T-helper 2 cell treated with Interferon-gamma antibody and Interleukin-4, amounts not matched to agents 5 μg/mL and 100 μg/mL, for 36 hours (primary cell): ENCODE measurements around the gene LINGO3.

Experiments used
- DNase-seq: peaks from one replicate; pipeline ENCODE4 v3.0.0; 2021; ENCODE audit warnings: low spot score
- H3K27ac Mint-ChIP-seq: one replicate; pipeline ENCODE4 v1.8.0; 2021; ENCODE audit warnings: mild to moderate bottlenecking, mixed read lengths
- H3K27me3 Mint-ChIP-seq: one replicate; pipeline ENCODE4 v1.8.0; 2021; ENCODE audit warnings: low read depth, mixed read lengths
- H3K36me3 Mint-ChIP-seq: one replicate; pipeline ENCODE4 v1.8.0; 2021; ENCODE audit warnings: low read depth, mixed read lengths
- H3K4me1 Mint-ChIP-seq: one replicate; pipeline ENCODE4 v1.8.0; 2021; ENCODE audit warnings: low read depth, mixed read lengths
- H3K4me3 Mint-ChIP-seq: one replicate; pipeline ENCODE4 v1.8.0; 2022; ENCODE audit warnings: mild to moderate bottlenecking, moderate library complexity, mixed read lengths
- H3K9me3 Mint-ChIP-seq: one replicate; pipeline ENCODE4 v1.8.0; 2021; ENCODE audit warnings: mixed read lengths

Gene LINGO3

DNA sequence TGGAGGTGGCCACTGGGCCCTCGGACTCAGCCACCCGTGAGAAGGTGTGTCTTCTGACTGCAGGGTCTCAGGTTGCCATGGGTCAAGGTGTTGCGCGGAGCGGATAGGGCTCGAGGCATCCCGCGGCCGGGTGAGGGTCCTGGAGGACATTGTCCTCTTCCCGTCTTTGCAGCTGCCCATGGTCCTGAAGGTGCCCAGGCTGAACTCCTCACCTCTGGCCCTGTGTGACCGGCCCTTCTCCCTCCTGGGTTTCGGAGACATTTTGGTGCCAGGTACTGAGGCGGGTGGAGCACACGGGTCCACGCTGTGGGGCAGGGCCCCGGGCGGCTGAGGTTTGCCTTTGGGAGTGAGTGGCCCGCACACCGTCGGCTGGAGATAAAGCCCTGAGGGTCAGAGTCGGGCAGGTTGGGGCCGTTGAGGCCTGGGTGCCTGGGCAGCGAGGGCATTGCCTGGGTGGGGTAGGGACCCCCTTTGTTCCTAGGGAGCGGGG, 36.5 kb upstream of the LINGO3 start:
- Mint-ChIP-seq H3K4me1 (no peaks in the 10 kb centered on the region), H3K27ac (no peak overlapping the region), H3K36me3 (peaks cover 5% of the 10 kb centered on the region), H3K4me3 (no peak overlapping the region), H3K9me3 (no peaks in the 10 kb centered on the region), H3K27me3 (no peaks in the 10 kb centered on the region)
- DNase-seq: no peak

- Mint-ChIP-seq H3K4me3 (no peak overlapping the region), H3K4me1 (no peaks in the 10 kb centered on the region), H3K27me3 (no peaks in the 10 kb centered on the region), H3K27ac (no peak overlapping the region), H3K36me3 (peaks cover 5% of the 10 kb centered on the region), H3K9me3 (no peaks in the 10 kb centered on the region)
- no peak for DNase-seq
Measured at GRCh38 chr19:2343289-2343982, 35.5 kb upstream of the LINGO3 start.

- Mint-ChIP-seq H3K27ac (no peak overlapping the region), H3K36me3 (peaks cover 5% of the 10 kb centered on the region), H3K27me3 (no peaks in the 10 kb centered on the region), H3K9me3 (no peaks in the 10 kb centered on the region), H3K4me1 (no peaks in the 10 kb centered on the region), H3K4me3 (no peak overlapping the region)
- DNase-seq: no peak
Measured at GRCh38 chr19:2342656-2343288, 34.8 kb upstream of the LINGO3 start.

- H3K27ac Mint-ChIP-seq: no peak overlapping the region
- no peaks in the 10 kb centered on the region for H3K4me1 Mint-ChIP-seq
- peaks cover 5% of the 10 kb centered on the region for H3K36me3 Mint-ChIP-seq
- H3K9me3 Mint-ChIP-seq: no peaks in the 10 kb centered on the region
- H3K4me3 Mint-ChIP-seq: no peak overlapping the region
- no peaks in the 10 kb centered on the region for H3K27me3 Mint-ChIP-seq
- DNase-seq: no peak
Measured at GRCh38 chr19:2341982-2342381, 34.0 kb upstream of the LINGO3 start.

- no peak overlapping the region for H3K27ac Mint-ChIP-seq
- H3K27me3 Mint-ChIP-seq: no peaks in the 10 kb centered on the region
- peaks cover 5% of the 10 kb centered on the region for H3K36me3 Mint-ChIP-seq
- H3K9me3 Mint-ChIP-seq: peaks cover under 1% of the 10 kb centered on the region
- H3K4me1 Mint-ChIP-seq: no peaks in the 10 kb centered on the region
- DNase-seq: no peak
- H3K4me3 Mint-ChIP-seq: no peak overlapping the region
Measured at GRCh38 chr19:2341244-2341751, 33.3 kb upstream of the LINGO3 start.

GRCh38 chr19:2340496-2341243, 32.7 kb upstream of the LINGO3 start:
- peaks cover 9% of the 10 kb centered on the region for H3K36me3 Mint-ChIP-seq
- H3K4me3 Mint-ChIP-seq: no peak overlapping the region
- H3K9me3 Mint-ChIP-seq: peaks cover 7% of the 10 kb centered on the region
- H3K27ac Mint-ChIP-seq: no peak overlapping the region
- no peaks in the 10 kb centered on the region for H3K27me3 Mint-ChIP-seq
- DNase-seq: no peak
- peaks cover 3% of the 10 kb centered on the region for H3K4me1 Mint-ChIP-seq

DNA sequence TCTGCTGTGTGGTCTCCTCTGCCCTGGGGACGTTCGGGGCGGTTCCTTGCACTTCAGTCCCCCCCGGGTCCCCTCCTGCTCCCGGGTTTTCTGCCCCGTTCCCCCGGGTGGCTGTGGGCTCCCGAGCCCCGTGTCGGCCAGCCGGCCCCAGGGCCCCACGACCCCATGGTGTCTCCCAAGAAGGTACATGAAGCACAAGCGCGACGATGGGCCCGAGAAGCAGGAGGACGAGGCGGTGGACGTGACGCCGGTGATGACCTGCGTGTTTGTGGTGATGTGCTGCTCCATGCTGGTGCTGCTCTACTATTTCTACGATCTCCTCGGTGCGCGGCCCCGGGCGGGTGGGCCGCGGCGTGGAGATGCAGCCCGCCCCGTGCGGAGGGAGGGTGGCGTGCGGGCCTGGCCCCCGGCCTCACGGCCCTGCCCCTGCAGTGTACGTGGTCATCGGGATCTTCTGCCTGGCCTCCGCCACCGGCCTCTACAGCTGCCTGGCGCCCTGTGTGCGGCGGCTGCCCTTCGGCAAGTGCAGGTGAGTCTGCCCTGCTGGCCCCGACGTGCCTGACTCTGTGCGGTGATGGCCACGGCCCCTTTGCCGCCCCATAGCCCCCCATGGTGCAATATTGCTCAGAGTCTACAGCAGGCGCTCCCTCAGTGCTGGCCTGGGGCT, 31.8 kb upstream of the LINGO3 start:
- Mint-ChIP-seq H3K27me3 (no peaks in the 10 kb centered on the region), H3K9me3 (peaks cover 9% of the 10 kb centered on the region), H3K36me3 (peaks cover 11% of the 10 kb centered on the region), H3K27ac (no peak overlapping the region), H3K4me3 (no peak overlapping the region), H3K4me1 (peaks cover 4% of the 10 kb centered on the region)
- DNase-seq: no peak

DNA sequence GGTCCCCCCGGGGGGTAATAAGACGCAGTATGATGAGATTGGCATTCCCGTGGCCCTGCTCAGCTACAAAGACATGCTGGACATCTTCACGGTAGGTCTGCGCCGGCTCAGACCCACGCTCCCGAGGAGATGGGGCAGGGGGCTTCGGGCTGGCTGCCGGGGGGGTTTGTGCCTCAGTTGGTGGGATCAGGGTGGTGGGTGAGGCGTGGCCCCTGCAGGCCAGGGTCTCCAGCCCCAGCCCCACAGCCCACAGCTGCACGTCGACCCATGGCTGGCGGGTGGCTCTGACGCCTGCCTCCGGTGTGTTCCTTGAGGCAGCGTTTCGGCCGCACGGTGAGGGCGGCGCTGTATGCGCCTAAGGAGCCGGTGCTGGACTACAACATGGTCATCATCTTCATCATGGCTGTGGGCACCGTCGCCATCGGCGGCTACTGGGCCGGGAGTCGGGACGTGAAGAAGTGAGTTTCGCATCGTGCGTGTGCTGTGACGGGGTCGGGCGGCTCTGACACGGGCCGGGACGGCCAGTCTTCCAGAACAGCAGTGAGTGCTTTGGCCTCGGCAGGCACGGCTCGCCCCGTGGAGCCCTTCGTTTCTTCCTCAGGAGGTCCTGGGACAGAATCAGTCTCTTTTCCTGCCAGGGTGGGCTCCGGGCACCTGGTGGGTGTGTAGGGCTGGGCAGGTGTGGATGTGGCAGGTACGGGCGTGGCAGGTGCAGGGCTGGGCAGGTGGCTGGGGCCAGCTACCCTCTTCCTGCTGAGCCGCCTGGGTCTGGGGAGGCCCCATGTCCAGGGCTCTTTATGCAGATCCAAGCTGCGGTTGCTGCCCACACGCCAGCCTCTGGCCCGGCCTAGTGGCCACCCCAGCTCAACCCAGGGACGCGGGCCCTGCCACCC, 31.0 kb upstream of the LINGO3 start:
- DNase-seq: no peak
- Mint-ChIP-seq H3K27me3 (no peaks in the 10 kb centered on the region), H3K4me1 (peaks cover 4% of the 10 kb centered on the region), H3K9me3 (peaks cover 9% of the 10 kb centered on the region), H3K27ac (no peak overlapping the region), H3K4me3 (no peak overlapping the region), H3K36me3 (peaks cover 11% of the 10 kb centered on the region)

DNA sequence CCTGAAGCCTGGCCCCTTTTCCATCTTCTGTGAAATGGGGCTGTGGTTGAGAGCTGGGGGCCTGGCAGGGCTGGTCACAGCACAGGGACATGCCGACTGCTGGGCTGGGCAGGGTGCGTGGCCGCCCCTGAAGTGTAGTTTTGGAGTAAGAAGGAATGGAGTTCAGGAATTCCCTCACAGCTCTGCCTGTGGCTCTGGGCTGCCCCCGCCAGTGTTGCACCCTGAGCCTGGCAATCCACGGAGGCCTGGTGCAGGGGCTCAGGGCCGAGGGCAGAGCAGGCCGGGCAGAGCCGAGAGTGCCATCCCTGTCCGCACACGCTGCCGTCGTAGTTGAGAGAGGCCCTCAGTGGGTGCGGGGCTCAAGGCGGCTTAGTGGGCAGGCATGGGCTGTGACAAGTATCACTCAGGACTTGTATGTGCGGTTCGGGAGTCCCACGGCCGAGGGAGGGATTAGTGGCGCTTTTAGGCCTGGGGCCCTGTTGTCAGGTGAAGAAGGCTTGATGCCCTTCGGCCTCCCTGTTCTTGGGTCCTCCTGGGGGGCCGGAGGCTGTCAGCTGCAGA, 30.2 kb upstream of the LINGO3 start:
- Mint-ChIP-seq H3K27me3 (no peaks in the 10 kb centered on the region), H3K9me3 (peaks cover 9% of the 10 kb centered on the region), H3K4me3 (no peak overlapping the region), H3K27ac (no peak overlapping the region), H3K36me3 (peaks cover 11% of the 10 kb centered on the region), H3K4me1 (peaks cover 4% of the 10 kb centered on the region)
- DNase-seq: no peak

DNA sequence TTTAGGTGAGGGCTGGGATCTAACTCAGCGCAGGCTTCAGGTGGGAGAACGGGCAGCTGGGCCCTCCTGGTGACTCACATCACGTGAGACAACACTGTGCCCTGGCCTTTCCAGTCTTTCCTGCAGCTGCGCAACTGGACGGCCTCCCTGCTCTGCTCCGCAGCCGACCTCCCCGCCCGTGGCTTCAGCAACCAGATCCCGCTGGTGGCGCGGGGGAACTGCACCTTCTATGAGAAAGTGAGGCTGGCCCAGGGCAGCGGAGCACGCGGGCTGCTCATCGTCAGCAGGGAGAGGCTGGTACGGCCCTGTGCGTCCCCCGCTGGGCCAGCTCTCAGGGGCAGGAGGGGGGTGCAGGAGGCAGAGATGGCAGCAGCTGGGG, 29.4 kb upstream of the LINGO3 start:
- no peak overlapping the region for H3K4me3 Mint-ChIP-seq
- H3K27me3 Mint-ChIP-seq: no peaks in the 10 kb centered on the region
- H3K4me1 Mint-ChIP-seq: peaks cover 6% of the 10 kb centered on the region
- DNase-seq: no peak
- H3K9me3 Mint-ChIP-seq: peaks cover 9% of the 10 kb centered on the region
- peaks cover 11% of the 10 kb centered on the region for H3K36me3 Mint-ChIP-seq
- no peak overlapping the region for H3K27ac Mint-ChIP-seq

GRCh38 chr19:2336528-2337328, 28.8 kb upstream of the LINGO3 start:
- Mint-ChIP-seq H3K27me3 (no peaks in the 10 kb centered on the region), H3K4me3 (no peak overlapping the region), H3K9me3 (peaks cover 9% of the 10 kb centered on the region), H3K4me1 (peaks cover 8% of the 10 kb centered on the region), H3K27ac (peak overlapping the region; percentile 27), H3K36me3 (peaks cover 11% of the 10 kb centered on the region)
- DNase-seq: no peak

DNA sequence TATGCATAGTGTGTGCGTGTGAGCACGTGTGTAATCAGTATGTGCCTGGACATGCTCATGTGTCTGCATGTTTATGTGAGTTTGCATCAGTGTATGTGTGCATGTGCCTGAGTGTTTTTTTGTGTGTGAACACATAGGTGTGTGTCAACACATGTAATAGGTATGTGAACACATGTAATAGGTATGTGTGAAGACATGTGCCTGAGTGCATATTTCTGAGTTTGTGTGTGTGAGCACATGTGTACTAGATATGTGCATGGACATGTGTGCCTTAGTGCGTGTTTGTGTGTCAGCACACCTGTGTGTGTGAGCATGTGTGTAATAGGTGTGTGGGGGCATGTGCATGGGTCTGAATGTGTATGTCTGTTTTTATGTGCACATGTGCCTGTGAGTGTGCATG, 27.9 kb upstream of the LINGO3 start:
- no peak for DNase-seq
- no peak overlapping the region for H3K4me3 Mint-ChIP-seq
- peaks cover 11% of the 10 kb centered on the region for H3K36me3 Mint-ChIP-seq
- H3K9me3 Mint-ChIP-seq: peaks cover 9% of the 10 kb centered on the region
- peaks cover 8% of the 10 kb centered on the region for H3K4me1 Mint-ChIP-seq
- peak overlapping the region; percentile 73 for H3K27ac Mint-ChIP-seq
- no peaks in the 10 kb centered on the region for H3K27me3 Mint-ChIP-seq
